Chondrocyte (in vitro differentiated cells): ENCODE data around the gene HTR3D. TPM values are rescaled to one million over a fixed set of nuclear protein-coding genes. Genes with fewer than 3 reads are reported as not detected.
"Not testable (repeated sequence)": the region's sequence is repeated elsewhere in the genome, so short reads cannot be mapped to it uniquely, and the experiment has no call there.

Experiments
- DNase-seq: peaks from one replicate; pipeline ENCODE4 v3.0.0; 2021; ENCODE audit warnings: mixed read lengths, low spot score
- H3K27ac Mint-ChIP-seq: one replicate; pipeline ENCODE4 v1.8.0; 2021; ENCODE audit warnings: mild to moderate bottlenecking, moderate library complexity, mixed read lengths; ENCODE audit not compliant: unreplicated experiment
- H3K27me3 Mint-ChIP-seq: 2 replicates; pipeline ENCODE4 v1.8.0; 2021; ENCODE audit warnings: low read depth, mixed read lengths
- H3K36me3 Mint-ChIP-seq: 2 replicates; pipeline ENCODE4 v1.8.0; 2021; ENCODE audit warnings: low read depth, mixed read lengths
- H3K4me1 Mint-ChIP-seq: 2 replicates; pipeline ENCODE4 v1.8.0; 2021; ENCODE audit warnings: low read depth, mild to moderate bottlenecking, mixed read lengths
- H3K4me3 Mint-ChIP-seq: one replicate; pipeline ENCODE4 v1.8.0; 2021; ENCODE audit warnings: mild to moderate bottlenecking, moderate library complexity, mixed read lengths; ENCODE audit not compliant: unreplicated experiment
- H3K9me3 Mint-ChIP-seq: 2 replicates; pipeline ENCODE4 v1.8.0; 2021; ENCODE audit warnings: low read depth, mixed read lengths
- total RNA-seq: library from RNA; stranded (reverse); gene quantifications from 3 replicates; pipeline ENCODE4 v1.2.1, GENCODE V29; 2021
- TF ChIP-seq, protein P1 (sequence below): fragments of 200-600 bp; sonication (generic); IDR thresholded peaks from 2 replicates; pipeline ENCODE4 v1.5.0; 2021; ENCODE audit warnings: antibody characterized with exemption, mild to moderate bottlenecking, moderate library complexity

HTR3D gene
- total RNA-seq, 1 donor from 2014 or later: not detected

DNA sequence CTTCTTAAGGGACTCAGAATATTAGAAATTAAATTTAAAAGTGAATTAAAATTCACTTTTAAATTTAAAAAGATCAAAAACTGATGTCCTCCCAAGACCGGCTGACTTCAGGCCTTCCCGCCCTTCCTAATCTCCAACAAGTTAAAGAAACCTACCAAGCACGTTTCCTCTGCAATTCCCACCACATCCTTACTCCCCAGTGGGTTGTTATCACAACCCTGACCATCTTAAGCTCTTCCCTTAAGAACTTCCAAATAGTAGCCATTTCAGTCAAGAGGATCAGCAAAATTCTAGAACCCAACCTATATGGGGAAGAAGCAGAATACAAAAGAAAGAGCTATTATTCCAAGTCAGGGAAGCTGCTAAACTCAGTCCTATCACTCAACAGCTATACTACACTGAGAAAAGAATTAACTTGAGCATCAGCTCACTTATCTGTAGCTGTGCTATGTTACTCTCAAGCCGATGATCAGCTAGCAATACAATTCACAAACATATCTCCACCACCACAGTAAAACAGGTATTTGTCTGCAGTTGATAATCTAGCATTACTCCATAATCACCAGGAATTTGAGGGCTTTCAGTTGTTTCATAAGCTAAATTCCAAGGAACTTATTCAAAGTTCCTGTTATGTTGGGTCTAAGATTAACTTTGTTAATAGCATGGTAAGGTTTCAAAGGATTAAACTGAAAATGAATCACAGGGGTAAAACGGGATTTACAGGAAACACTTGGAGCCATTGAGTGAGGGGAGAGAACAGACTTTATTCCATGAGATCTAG, 28.2 kb upstream of the HTR3D start:
- H3K36me3 Mint-ChIP-seq: no peaks in the 10 kb centered on the region
- H3K27me3 Mint-ChIP-seq: no peaks in the 10 kb centered on the region
- no peak overlapping the region for H3K4me3 Mint-ChIP-seq
- TF ChIP-seq, protein P1, sequence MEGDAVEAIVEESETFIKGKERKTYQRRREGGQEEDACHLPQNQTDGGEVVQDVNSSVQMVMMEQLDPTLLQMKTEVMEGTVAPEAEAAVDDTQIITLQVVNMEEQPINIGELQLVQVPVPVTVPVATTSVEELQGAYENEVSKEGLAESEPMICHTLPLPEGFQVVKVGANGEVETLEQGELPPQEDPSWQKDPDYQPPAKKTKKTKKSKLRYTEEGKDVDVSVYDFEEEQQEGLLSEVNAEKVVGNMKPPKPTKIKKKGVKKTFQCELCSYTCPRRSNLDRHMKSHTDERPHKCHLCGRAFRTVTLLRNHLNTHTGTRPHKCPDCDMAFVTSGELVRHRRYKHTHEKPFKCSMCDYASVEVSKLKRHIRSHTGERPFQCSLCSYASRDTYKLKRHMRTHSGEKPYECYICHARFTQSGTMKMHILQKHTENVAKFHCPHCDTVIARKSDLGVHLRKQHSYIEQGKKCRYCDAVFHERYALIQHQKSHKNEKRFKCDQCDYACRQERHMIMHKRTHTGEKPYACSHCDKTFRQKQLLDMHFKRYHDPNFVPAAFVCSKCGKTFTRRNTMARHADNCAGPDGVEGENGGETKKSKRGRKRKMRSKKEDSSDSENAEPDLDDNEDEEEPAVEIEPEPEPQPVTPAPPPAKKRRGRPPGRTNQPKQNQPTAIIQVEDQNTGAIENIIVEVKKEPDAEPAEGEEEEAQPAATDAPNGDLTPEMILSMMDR: no peak
- no peaks in the 10 kb centered on the region for H3K9me3 Mint-ChIP-seq
- peaks cover 22% of the 10 kb centered on the region for H3K4me1 Mint-ChIP-seq
- H3K27ac Mint-ChIP-seq: peak overlapping the region; percentile 64
- no peak for DNase-seq

DNA sequence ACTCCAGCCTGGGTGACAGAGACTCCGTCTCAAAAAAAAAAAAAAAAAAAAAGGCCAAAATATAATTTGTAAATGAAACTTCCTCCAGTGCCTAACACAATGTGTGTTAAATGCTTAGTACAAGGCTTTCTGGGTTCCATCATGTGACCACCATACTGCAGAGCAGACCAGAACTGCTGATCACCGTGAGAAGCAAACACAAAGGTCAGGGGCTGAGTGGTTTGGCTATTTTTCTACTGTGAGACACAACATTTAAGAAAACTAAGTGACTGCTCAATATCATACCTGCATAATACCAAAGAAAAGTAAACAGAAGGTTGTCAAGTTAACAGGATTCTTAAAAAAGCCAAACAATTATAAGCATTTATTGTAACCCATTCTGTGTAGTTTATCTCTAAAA, 27.1 kb upstream of the HTR3D start:
- H3K9me3 Mint-ChIP-seq: no peaks in the 10 kb centered on the region
- no peak for DNase-seq
- H3K27ac Mint-ChIP-seq: no peak overlapping the region
- TF ChIP-seq, protein P1: no peak
- H3K27me3 Mint-ChIP-seq: no peaks in the 10 kb centered on the region
- H3K4me3 Mint-ChIP-seq: no peak overlapping the region
- peaks cover 1% of the 10 kb centered on the region for H3K36me3 Mint-ChIP-seq
- peaks cover 18% of the 10 kb centered on the region for H3K4me1 Mint-ChIP-seq

DNA sequence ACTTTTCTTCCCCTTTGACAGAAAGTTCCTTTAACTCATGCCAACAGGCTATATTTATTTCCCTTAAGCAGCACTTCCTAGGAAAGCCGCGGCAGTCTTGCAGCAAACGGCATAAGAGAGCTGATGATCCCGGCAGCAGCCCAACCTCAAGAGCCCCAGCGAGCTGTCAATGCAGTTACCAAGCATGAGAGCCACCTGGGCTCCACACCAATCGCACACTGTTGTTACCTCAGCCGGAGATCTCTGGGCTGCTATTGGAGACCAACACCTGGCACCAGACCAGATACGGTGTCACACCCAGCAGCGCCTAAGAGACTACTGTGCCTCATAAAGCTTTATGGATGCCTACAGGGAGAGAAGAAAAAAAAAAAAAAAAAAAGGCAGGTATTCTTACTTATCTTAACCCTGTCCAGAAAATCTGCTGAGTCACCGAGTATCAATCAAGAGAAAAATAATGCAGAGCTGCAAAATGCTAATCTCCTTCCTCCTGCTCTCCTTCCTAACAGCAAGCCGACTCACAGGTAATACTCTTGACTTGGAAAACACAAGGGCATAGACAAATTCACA, 25.5 kb upstream of the HTR3D start:
- TF ChIP-seq, protein P1: no peak

DNA sequence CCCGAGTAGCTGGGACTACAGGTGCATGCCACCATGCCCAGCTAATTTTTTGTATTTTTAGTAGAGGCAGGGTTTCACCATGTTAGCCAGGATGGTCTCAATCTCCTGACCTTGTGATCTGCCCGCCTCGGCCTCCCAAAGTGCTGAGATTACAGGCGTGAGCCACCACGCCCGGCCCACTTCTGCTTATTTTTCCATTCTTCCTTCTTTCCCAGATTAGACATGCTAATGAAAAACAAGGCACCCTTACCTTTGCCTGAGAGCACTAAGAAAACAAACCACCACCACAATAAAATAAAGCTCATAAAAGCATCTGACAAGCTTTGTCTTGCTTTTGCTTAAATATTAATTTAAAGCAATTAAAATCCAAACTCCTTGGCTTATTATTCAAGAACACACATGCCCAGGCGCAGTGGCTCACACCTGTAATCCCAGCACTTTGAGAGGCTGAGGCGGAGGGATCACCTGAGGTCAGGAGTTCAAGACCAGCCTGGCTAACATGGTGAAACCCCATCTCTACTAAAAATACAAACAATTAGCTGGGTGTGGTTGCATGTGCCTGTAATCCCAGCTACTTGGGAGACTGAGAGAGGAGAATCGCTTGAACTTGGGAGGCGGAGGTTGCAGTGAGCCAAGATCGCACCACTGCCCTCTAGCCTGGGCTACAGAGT, 24.3 kb upstream of the HTR3D start:
- peaks cover 18% of the 10 kb centered on the region for H3K4me1 Mint-ChIP-seq
- H3K36me3 Mint-ChIP-seq, H3K27me3 Mint-ChIP-seq, H3K27ac Mint-ChIP-seq, H3K9me3 Mint-ChIP-seq, H3K4me3 Mint-ChIP-seq, DNase-seq: not testable (repeated sequence)

More for the DNA sequence above, 25.5 kb upstream of the HTR3D start:
- peaks cover 18% of the 10 kb centered on the region for H3K4me1 Mint-ChIP-seq
- no peak overlapping the region for H3K4me3 Mint-ChIP-seq
- no peak overlapping the region for H3K27ac Mint-ChIP-seq
- no peaks in the 10 kb centered on the region for H3K9me3 Mint-ChIP-seq
- no peaks in the 10 kb centered on the region for H3K27me3 Mint-ChIP-seq
- peaks cover 5% of the 10 kb centered on the region for H3K36me3 Mint-ChIP-seq
- DNase-seq: no peak

DNA sequence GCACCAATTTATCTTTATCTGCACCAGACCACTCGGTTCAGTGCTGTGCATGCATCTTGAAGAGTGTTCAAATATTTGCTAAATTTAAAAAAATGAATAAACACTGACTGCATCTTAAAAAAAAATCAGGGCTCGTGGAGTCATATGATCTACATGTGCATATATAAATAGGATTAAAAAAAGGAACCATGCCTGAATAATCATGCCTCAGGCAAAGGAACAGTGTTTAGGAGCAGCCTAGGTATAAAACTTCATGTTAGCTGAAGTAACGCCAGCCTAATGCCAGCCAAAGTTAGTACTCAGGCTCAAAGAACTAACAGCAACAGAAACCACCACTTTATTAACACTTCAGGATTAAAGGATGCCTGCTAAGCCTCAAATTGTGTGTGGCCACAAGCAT, 23.4 kb upstream of the HTR3D start:
- H3K27ac Mint-ChIP-seq: no peak overlapping the region
- no peak for DNase-seq

More for the DNA sequence above, 23.4 kb upstream of the HTR3D start:
- Mint-ChIP-seq H3K36me3 (peaks cover 14% of the 10 kb centered on the region), H3K27me3 (no peaks in the 10 kb centered on the region), H3K9me3 (no peaks in the 10 kb centered on the region), H3K4me1 (peaks cover 17% of the 10 kb centered on the region), H3K4me3 (no peak overlapping the region)
- TF ChIP-seq, protein P1: no peak
